ENCODE results near the gene RFC5.
"Not testable (repeated sequence)": the region's sequence is repeated elsewhere in the genome, so short reads cannot be mapped to it uniquely, and the experiment has no call there.

RFC5 gene

GRCh38 chr12:118061873-118062843 is 45.7 kb downstream of the RFC5 start:
- Histone ChIP-seq H3K27me3 (ENCODE audit: control insufficient read depth, insufficient read depth, low read length) (no peaks in the 10 kb centered on the region), H3K27ac (ENCODE audit: low read depth, low read length) (peak overlapping the region; percentile 97), H3K9ac (ENCODE audit: low read depth, low read length) (peak overlapping the region; percentile 85), H3K36me3 (ENCODE audit: control insufficient read depth, insufficient read depth, low read length) (peaks cover 26% of the 10 kb centered on the region), H3K4me3 (ENCODE audit: low read depth, low read length) (peak overlapping the region; percentile 86), H3K9me3 (ENCODE audit: control insufficient read depth, insufficient read depth, low read length) (no peaks in the 10 kb centered on the region), H3K4me1 (ENCODE audit: control insufficient read depth, insufficient read depth, low read length) (peaks cover 28% of the 10 kb centered on the region)

DNA sequence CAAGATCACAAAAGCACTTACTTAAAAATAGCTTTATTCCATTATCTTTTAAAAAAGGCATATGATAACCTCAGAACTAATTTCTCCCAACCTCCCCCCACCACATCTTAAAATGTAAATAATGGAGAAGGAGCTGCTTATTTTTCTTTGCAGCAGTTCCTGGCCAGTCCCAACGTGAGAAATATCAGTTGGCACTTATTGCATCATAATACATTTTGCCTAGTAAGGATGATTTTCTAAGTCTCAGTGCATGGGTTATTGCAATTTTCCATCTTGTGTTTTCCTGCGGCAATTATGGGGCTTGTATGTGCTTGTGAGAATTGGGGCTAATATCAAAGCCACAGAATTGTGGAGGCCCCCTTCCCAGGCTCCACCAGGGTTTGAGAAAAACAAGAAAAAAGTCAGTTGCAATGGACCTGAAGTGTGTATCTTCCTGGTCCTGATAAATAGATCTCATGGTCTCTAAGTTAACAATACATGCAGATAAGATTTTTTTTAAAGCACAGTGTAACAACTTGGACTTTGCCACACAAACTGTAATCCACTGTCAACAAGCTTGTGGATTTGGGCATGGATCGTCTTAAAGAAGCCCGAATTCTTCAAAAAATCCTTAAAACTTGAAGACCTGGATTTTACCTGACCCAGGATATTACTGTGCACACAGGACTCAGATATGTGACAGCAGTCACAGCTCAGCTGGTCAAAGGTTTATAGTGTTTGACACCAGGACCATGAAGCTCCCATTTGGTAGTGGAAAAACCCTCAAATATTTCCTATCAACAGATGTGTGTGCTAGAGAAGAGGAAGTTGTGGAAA is 47.3 kb downstream of the RFC5 start:
- H3K36me3 ChIP-seq (ENCODE audit: control insufficient read depth, insufficient read depth, low read length), result peaks cover 41% of the 10 kb centered on the region
- no peak overlapping the region for H3K9ac ChIP-seq (ENCODE audit: low read depth, low read length)
- peaks cover 28% of the 10 kb centered on the region for H3K4me1 ChIP-seq (ENCODE audit: control insufficient read depth, insufficient read depth, low read length)
- H3K4me3 ChIP-seq (ENCODE audit: low read depth, low read length), result no peak overlapping the region
- peak overlapping the region; percentile 80 for H3K27ac ChIP-seq (ENCODE audit: low read depth, low read length)
- no peaks in the 10 kb centered on the region for H3K27me3 ChIP-seq (ENCODE audit: control insufficient read depth, insufficient read depth, low read length)
- H3K9me3 ChIP-seq (ENCODE audit: control insufficient read depth, insufficient read depth, low read length), result no peaks in the 10 kb centered on the region

DNA sequence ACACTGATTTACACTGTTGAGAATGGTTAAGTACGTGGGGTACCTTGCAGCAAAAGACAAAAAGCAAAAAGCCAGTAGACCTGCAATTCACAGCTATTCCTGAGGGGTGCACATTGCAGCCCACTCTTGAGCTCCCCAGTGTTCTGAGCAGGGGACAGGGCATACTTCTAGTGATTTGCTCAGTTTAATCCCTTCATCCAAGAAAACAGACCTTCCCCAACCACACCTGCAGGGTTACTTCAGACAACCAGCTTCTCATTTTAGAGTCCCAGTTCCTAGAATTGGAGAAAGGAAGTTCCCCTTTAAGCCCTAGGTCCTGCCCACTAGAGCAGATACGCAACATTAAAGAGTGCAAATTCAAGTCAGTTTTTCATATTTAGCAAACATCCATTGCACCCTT is 48.1 kb downstream of the RFC5 start:
- Histone ChIP-seq H3K36me3 (ENCODE audit: control insufficient read depth, insufficient read depth, low read length) (peaks cover 47% of the 10 kb centered on the region), H3K4me3 (ENCODE audit: low read depth, low read length) (no peak overlapping the region), H3K9ac (ENCODE audit: low read depth, low read length) (no peak overlapping the region), H3K4me1 (ENCODE audit: control insufficient read depth, insufficient read depth, low read length) (peaks cover 24% of the 10 kb centered on the region), H3K27ac (ENCODE audit: low read depth, low read length) (peak overlapping the region; percentile 80), H3K9me3 (ENCODE audit: control insufficient read depth, insufficient read depth, low read length) (no peaks in the 10 kb centered on the region), H3K27me3 (ENCODE audit: control insufficient read depth, insufficient read depth, low read length) (no peaks in the 10 kb centered on the region)

DNA sequence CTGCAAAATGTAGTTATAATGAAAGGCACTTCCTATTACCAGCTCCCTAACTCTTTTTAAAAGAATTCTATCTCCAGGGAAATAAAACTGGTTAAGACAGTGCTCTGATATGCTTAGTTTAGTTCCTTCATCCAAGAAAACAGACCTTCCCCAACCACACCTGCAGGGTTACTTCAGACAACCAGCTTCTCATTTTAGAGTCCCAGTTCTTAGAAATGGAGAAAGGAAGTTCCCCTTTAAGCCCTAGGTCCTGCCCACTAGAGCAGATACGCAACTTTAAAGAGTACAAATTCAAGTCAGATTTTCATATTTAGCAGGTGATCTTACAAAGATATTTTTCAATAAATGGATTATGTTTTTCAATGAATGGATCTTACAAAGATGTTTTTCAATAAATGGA is 48.9 kb downstream of the RFC5 start:
- Histone ChIP-seq H3K4me3 (ENCODE audit: low read depth, low read length) (no peak overlapping the region), H3K4me1 (ENCODE audit: control insufficient read depth, insufficient read depth, low read length) (peaks cover 19% of the 10 kb centered on the region), H3K27me3 (ENCODE audit: control insufficient read depth, insufficient read depth, low read length) (no peaks in the 10 kb centered on the region), H3K27ac (ENCODE audit: low read depth, low read length) (no peak overlapping the region), H3K9ac (ENCODE audit: low read depth, low read length) (no peak overlapping the region), H3K9me3 (ENCODE audit: control insufficient read depth, insufficient read depth, low read length) (no peaks in the 10 kb centered on the region), H3K36me3 (ENCODE audit: control insufficient read depth, insufficient read depth, low read length) (peaks cover 55% of the 10 kb centered on the region)

- Histone ChIP-seq H3K27me3 (ENCODE audit: control insufficient read depth, insufficient read depth, low read length) (no peaks in the 10 kb centered on the region), H3K27ac (ENCODE audit: low read depth, low read length) (no peak overlapping the region), H3K36me3 (ENCODE audit: control insufficient read depth, insufficient read depth, low read length) (peaks cover 80% of the 10 kb centered on the region), H3K9ac (ENCODE audit: low read depth, low read length) (no peak overlapping the region), H3K4me1 (ENCODE audit: control insufficient read depth, insufficient read depth, low read length) (peaks cover 11% of the 10 kb centered on the region), H3K9me3 (ENCODE audit: control insufficient read depth, insufficient read depth, low read length) (no peaks in the 10 kb centered on the region), H3K4me3 (ENCODE audit: low read depth, low read length) (no peak overlapping the region)
Measured at GRCh38 chr12:118068445-118068844, 51.9 kb downstream of the RFC5 start.

GRCh38 chr12:118070650-118071049 is 54.1 kb downstream of the RFC5 start:
- Histone ChIP-seq H3K27me3 (ENCODE audit: control insufficient read depth, insufficient read depth, low read length) (no peaks in the 10 kb centered on the region), H3K4me1 (ENCODE audit: control insufficient read depth, insufficient read depth, low read length) (no peaks in the 10 kb centered on the region), H3K4me3 (ENCODE audit: low read depth, low read length) (no peak overlapping the region), H3K9ac (ENCODE audit: low read depth, low read length) (no peak overlapping the region), H3K27ac (ENCODE audit: low read depth, low read length) (no peak overlapping the region), H3K36me3 (ENCODE audit: control insufficient read depth, insufficient read depth, low read length) (peaks cover 79% of the 10 kb centered on the region), H3K9me3 (ENCODE audit: control insufficient read depth, insufficient read depth, low read length) (no peaks in the 10 kb centered on the region)

DNA sequence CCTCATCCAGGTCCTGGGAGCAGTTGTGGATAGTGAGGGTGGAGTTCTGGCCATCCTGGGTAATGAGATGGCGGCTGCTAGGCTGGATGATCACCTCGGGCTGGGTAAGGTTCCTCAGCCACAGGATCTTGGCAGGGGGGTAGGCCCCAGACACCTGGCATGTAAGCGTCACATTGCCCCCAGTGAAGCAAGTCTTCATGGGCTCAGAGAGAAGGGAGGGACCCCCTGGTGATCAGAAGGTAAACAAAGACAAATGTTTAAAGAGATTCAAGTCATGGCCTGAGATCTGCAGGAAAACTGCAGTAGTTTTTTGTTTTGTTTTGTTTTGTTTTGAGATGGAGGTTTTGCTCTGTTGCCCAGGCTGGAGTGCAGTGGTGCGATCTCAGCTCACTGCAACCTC is 57.3 kb downstream of the RFC5 start:
- Histone ChIP-seq H3K9ac (ENCODE audit: low read depth, low read length) (no peak overlapping the region), H3K27me3 (ENCODE audit: control insufficient read depth, insufficient read depth, low read length) (no peaks in the 10 kb centered on the region), H3K4me1 (ENCODE audit: control insufficient read depth, insufficient read depth, low read length) (no peaks in the 10 kb centered on the region), H3K36me3 (ENCODE audit: control insufficient read depth, insufficient read depth, low read length) (peaks cover 78% of the 10 kb centered on the region), H3K27ac (ENCODE audit: low read depth, low read length) (no peak overlapping the region), H3K4me3 (ENCODE audit: low read depth, low read length) (no peak overlapping the region), H3K9me3 (ENCODE audit: control insufficient read depth, insufficient read depth, low read length) (no peaks in the 10 kb centered on the region)

GRCh38 chr12:118081521-118081920 is 65.0 kb downstream of the RFC5 start:
- not testable (repeated sequence) for H3K4me3 ChIP-seq (ENCODE audit: low read depth, low read length); H3K27me3 ChIP-seq (ENCODE audit: control insufficient read depth, insufficient read depth, low read length); H3K9me3 ChIP-seq (ENCODE audit: control insufficient read depth, insufficient read depth, low read length); H3K4me1 ChIP-seq (ENCODE audit: control insufficient read depth, insufficient read depth, low read length); H3K27ac ChIP-seq (ENCODE audit: low read depth, low read length); H3K9ac ChIP-seq (ENCODE audit: low read depth, low read length)
- peaks cover 76% of the 10 kb centered on the region for H3K36me3 ChIP-seq (ENCODE audit: control insufficient read depth, insufficient read depth, low read length)

Data from HUES48 (cell line).